ENCODE measurements around the gene KCNMA1.

KCNMA1 gene

GRCh38 chr10:77420947-77421523, 216.6 kb downstream of the KCNMA1 start:
- Histone ChIP-seq H3K27ac (ENCODE audit: low read depth, low read length) (no peak overlapping the region), H3K36me3 (ENCODE audit: low read length) (no peaks in the 10 kb centered on the region), H3K9ac (ENCODE audit: low read length) (no peak overlapping the region), H4K20me1 (ENCODE audit: low read depth, low read length) (no peaks in the 10 kb centered on the region), H2AFZ (ENCODE audit: low read depth, low read length, severe bottlenecking) (no peak overlapping the region), H3K9me3 (ENCODE audit: insufficient read depth, low read length) (no peaks in the 10 kb centered on the region), H3F3A (ENCODE audit: insufficient read depth) (no peaks in the 10 kb centered on the region), H3K4me3 (ENCODE audit: insufficient read depth, low read length, poor library complexity, severe bottlenecking) (no peak overlapping the region), H3K9me2 (replicated peaks; ENCODE audit: insufficient read depth, low read length) (no peaks in the 10 kb centered on the region), H3K27me3 (ENCODE audit: low read length) (no peaks in the 10 kb centered on the region), H3K4me2 (ENCODE audit: low read depth, low read length, poor library complexity, severe bottlenecking) (no peak overlapping the region), H3K79me2 (ENCODE audit: insufficient read depth, low read length) (no peaks in the 10 kb centered on the region)
- no peak for TF ChIP-seq EZH2phosphoT487 (conservative IDR thresholded peaks at IDR 0.05; ENCODE audit: low read length)
- TF ChIP-seq, protein P1, sequence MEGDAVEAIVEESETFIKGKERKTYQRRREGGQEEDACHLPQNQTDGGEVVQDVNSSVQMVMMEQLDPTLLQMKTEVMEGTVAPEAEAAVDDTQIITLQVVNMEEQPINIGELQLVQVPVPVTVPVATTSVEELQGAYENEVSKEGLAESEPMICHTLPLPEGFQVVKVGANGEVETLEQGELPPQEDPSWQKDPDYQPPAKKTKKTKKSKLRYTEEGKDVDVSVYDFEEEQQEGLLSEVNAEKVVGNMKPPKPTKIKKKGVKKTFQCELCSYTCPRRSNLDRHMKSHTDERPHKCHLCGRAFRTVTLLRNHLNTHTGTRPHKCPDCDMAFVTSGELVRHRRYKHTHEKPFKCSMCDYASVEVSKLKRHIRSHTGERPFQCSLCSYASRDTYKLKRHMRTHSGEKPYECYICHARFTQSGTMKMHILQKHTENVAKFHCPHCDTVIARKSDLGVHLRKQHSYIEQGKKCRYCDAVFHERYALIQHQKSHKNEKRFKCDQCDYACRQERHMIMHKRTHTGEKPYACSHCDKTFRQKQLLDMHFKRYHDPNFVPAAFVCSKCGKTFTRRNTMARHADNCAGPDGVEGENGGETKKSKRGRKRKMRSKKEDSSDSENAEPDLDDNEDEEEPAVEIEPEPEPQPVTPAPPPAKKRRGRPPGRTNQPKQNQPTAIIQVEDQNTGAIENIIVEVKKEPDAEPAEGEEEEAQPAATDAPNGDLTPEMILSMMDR (IDR thresholded peaks at IDR 0.05; ENCODE audit: insufficient read depth, low read length, poor library complexity, severe bottlenecking): no peak

GRCh38 chr10:77419979-77420378, 217.6 kb downstream of the KCNMA1 start:
- H3K27me3 ChIP-seq (ENCODE audit: low read length): no peaks in the 10 kb centered on the region
- H3K4me3 ChIP-seq (ENCODE audit: insufficient read depth, low read length, poor library complexity, severe bottlenecking): no peak overlapping the region
- H2AFZ ChIP-seq (ENCODE audit: low read depth, low read length, severe bottlenecking): no peak overlapping the region
- no peaks in the 10 kb centered on the region for H3K9me2 ChIP-seq (replicated peaks; ENCODE audit: insufficient read depth, low read length)
- H3K9me3 ChIP-seq (ENCODE audit: insufficient read depth, low read length): no peaks in the 10 kb centered on the region
- no peak overlapping the region for H3K4me2 ChIP-seq (ENCODE audit: low read depth, low read length, poor library complexity, severe bottlenecking)
- no peak overlapping the region for H3K9ac ChIP-seq (ENCODE audit: low read length)
- no peak overlapping the region for H3K27ac ChIP-seq (ENCODE audit: low read depth, low read length)
- H3K36me3 ChIP-seq (ENCODE audit: low read length): no peaks in the 10 kb centered on the region
- no peaks in the 10 kb centered on the region for H4K20me1 ChIP-seq (ENCODE audit: low read depth, low read length)
- H3K79me2 ChIP-seq (ENCODE audit: insufficient read depth, low read length): no peaks in the 10 kb centered on the region
- no peaks in the 10 kb centered on the region for H3F3A ChIP-seq (ENCODE audit: insufficient read depth)
- no peak for TF ChIP-seq EZH2phosphoT487 (conservative IDR thresholded peaks at IDR 0.05; ENCODE audit: low read length)
- TF ChIP-seq, protein P1 (IDR thresholded peaks at IDR 0.05; ENCODE audit: insufficient read depth, low read length, poor library complexity, severe bottlenecking): no peak

GRCh38 chr10:77419056-77419455, 218.6 kb downstream of the KCNMA1 start:
- H3F3A ChIP-seq (ENCODE audit: insufficient read depth): no peaks in the 10 kb centered on the region
- TF ChIP-seq, protein P1 (IDR thresholded peaks at IDR 0.05; ENCODE audit: insufficient read depth, low read length, poor library complexity, severe bottlenecking): no peak
- no peak for TF ChIP-seq EZH2phosphoT487 (conservative IDR thresholded peaks at IDR 0.05; ENCODE audit: low read length)
- H3K27ac ChIP-seq (ENCODE audit: low read depth, low read length): no peak overlapping the region
- H3K79me2 ChIP-seq (ENCODE audit: insufficient read depth, low read length): no peaks in the 10 kb centered on the region
- H4K20me1 ChIP-seq (ENCODE audit: low read depth, low read length): no peaks in the 10 kb centered on the region
- no peak overlapping the region for H3K9ac ChIP-seq (ENCODE audit: low read length)
- no peak overlapping the region for H3K4me3 ChIP-seq (ENCODE audit: insufficient read depth, low read length, poor library complexity, severe bottlenecking)
- H3K9me2 ChIP-seq (replicated peaks; ENCODE audit: insufficient read depth, low read length): no peaks in the 10 kb centered on the region
- H2AFZ ChIP-seq (ENCODE audit: low read depth, low read length, severe bottlenecking): no peak overlapping the region
- H3K9me3 ChIP-seq (ENCODE audit: insufficient read depth, low read length): no peaks in the 10 kb centered on the region
- H3K36me3 ChIP-seq (ENCODE audit: low read length): no peaks in the 10 kb centered on the region
- no peaks in the 10 kb centered on the region for H3K27me3 ChIP-seq (ENCODE audit: low read length)
- H3K4me2 ChIP-seq (ENCODE audit: low read depth, low read length, poor library complexity, severe bottlenecking): no peak overlapping the region

Data from SU-DHL-6 (cell line).